HG03442 (cell line): ENCODE measurements around the gene SURF6.
"Not testable (repeated sequence)": the region's sequence is repeated elsewhere in the genome, so short reads cannot be mapped to it uniquely, and the experiment has no call there.

Source experiments
- ATAC-seq: cut with Tn5 transposase; IDR thresholded peaks from one replicate; pipeline ENCODE4 v1.9.1; 2021; ENCODE audit warnings: mild to moderate bottlenecking, moderate library complexity; ENCODE audit not compliant: unreplicated experiment

SURF6 gene

DNA sequence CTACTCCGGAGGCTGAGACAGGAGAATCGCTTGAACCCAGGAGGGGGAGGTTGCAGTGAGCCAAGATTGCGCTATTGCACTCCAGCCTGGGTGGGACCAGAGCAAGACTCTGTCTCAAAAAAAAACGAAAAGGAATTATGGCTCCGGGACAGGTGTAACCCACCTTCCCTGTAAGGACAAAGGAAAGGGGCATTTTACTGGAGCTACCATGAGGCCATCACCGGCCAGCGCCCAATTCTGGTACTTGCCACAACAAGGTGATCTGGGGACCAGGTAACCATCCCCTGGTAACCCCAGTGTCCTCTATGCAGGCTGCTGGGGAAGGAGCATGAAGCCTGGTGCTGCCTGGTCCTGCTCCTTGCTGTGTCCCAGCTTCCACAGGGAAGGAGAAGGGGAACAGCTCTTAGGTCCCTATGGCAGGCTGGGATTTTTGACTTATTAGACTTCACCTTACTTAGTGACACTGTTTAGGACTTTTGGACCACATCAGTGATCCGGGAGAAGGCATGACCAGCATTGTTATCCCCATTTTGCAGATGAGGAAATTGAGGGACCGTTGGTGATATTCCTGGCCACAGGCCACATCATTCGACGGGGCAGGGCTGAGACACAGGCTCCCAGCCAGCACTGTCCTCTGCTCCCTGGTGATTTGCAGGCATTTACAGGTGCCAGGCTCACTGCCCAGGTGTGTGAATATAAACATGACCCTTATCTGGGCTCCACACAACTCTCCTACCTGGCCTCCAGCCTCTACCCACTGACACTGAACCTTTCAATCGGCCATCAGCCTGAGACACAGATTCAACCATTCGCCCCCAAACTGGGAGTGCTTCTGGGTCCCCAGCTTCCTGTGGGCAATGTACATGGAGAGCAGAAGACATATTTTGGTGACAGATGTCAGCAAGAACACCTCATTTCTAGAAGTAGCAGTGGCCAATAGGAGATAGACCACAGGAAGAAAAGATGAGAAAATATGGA, 34.4 kb downstream of the SURF6 start:
- ATAC-seq = no peak

DNA sequence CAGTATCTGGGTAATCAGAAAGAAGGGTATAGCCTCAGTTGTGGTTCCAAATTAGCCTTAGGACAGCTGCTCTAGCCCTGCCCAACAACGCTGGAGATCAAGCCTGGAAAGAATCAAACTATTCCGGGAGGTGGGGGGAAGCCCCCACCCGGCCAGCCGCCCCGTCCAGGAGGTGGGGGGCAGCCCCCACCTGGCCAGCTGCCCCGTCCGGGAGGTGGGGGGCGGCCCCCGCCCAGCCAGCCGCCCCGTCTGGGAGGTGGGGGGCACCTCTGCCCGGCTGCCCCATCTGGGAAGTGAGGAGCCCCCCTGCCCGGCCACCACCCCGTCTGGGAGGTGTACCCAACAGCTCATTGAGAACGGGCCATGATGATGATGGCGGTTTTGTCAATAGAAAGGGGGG, 36.0 kb downstream of the SURF6 start:
- not testable (repeated sequence) for ATAC-seq

DNA sequence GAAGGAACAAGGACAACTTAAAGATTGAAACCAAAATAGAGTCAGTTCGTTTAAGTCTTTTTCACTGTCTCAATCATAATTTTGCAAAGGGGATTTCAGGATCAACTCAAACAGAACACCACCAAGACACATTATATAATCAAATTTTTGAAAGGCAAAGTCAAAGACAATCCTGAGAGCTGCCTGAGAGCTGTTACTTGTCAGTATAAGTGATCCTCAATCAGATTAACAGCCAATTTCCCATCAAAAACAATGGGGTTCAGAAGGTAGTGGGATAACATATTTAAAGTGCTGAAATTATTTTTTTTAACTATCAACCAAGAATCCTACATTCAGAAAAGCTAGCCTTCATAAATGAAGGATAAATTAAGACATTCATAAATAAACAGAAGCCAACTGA, 41.7 kb downstream of the SURF6 start:
- no peak for ATAC-seq

DNA sequence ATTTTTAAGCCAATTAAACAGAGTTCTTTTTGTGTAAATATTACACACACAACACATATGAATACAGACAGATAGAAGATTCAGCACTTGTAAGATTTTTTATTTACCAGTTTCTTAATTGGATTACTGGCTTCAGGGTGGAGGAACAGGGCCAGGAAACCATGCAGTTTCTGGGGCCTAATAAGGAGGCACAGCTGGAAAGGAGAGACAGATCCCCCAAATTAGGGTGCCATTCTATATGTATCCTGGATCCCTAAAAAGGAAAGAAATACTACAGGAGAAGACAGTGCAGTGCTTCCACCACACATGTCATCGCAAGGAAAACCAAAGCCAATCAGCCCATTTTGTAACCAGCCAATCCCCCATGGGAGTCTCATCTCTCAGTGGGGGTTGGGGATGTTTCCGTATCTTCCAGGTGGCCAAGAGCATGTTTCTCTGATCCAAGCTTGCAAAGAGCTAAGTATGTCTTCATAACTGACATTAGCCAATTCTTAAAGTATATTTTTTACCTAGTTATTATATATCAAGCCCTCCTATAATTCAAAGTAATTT, 45.2 kb downstream of the SURF6 start:
- ATAC-seq = no peak

DNA sequence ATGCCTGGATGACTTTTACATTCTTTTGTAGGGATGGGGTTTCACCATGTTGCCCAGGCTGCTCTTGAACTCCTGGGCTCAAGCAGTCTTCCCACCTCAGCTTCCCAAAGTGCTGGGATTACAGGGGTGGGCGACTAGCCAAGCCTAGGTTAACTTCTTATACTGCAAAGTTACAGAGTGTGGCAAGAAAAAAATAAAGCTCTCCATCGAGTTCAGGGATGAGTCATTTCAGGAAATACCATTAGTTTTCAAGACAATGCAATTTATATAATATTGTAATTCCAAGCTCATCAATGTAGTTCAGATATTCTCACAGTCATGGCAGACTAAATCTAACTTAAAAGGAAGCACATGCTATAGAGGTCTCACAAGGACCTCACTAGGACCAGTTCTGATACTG, 49.5 kb downstream of the SURF6 start:
- ATAC-seq = no peak

DNA sequence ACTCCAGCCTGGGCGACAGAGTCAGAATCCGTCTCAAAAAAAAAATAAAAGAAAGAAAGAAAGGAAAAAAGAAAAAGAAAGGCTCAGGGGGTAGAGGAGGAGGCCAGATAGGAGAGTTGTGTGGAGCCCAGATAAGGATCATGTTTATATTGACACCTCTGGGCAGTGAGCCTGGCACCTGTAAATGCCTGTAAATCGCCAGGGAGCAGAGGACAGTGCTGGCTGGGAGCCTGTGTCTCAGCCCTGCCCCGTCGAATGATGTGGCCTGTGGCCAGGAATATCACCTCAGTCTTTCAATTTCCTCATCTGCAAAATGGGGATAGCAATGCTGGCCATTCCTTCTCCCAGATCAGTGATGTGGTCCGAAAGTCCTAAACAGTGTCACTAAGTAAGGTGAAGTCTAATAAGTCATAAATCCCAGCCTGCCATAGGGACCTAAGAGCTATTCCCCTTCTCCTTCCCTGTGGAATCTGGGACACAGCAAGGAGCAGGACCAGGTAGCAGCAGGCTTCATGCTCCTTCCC, 50.7 kb downstream of the SURF6 start:
- no peak for ATAC-seq

DNA sequence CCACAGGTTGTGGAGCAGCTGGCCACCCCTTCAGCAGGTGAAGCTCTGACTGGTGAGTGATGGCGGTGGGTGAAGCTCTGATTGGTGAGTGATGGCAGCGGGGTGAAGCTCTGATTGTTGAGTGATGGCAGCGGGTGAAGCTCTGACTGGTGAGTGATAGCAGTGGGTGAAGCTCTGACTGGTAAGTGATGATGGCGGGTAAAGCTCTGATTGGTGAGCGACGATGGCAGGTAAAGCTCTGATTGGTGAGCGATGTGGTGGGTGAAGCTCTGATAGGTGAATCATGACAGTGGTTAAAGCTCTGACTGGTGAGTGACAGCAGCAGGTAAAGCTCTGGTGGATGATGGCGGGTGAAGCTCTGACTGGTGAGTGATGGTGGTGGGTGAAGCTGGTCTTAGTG, 51.6 kb downstream of the SURF6 start:
- no peak for ATAC-seq

DNA sequence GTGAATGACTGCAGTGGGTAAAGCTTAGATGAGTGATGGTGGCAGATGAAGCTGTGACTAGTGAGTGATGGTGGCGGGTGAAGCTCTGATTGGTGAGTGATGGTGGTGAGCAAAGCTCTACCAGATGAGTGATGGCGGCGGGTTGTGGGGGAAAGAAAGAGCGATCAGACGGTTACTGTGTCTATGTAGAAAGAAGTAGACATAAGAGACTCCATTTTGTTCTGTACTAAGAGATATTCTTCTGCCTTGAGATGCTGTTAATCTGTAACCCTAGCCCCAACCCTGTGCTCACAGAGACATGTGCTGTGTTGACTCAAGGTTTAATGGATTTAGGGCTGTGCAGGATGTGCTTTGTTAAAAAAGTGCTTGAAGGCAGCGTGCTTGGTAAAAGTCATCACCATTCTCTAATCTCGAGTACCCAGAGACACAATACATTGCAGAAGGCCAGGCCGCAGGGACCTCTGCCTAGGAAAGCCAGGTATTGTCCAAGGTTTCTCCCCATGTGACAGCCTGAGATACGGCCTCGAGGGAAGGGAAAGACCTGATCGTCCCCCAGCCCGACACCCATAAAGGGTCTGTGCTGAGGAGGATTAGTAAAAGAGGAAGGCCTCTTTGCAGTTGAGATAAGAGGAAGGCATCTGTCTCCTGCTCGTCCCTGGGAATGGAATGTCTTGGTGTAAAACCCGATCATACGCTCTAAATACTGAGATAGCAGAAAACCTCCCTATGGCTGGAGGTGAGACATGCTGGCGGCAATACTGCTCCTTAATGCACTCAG, 52.5 kb downstream of the SURF6 start:
- not testable (repeated sequence) for ATAC-seq

DNA sequence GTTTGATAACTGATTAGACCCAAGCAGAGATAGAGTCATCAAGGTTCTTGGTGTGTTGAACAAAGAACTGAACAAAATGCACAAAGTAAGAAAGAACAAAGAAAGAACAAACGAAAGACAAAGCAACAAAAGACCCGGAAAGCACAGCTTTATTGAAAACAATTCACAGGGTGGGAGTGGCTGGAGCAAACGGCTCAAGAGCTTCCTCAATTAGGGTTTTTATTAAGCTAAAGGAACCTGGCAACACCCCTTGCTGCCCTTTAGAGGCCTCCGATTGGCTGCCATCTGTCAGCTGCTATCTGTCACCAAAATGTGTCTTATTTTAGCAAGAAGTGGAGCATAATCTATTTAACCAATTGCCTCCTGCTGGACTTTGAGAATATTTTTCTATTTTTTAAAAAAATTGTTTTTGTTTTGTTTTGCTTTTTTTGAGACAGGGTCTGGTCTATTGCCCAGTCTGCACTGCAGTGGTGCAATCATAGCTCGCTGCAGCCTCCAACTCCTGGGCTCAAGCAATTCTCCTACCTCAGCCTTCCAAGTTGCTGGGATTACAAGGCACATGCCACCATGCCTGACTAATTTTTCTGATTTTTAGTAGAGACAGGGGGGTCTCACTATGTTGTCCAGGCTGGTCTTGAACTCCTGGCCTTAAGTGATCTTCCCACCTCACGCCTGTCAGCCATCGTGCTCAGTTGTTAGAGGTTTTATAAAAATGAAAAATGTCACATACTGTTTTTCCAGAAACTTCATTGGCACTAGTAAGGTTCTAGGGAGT, 53.3 kb downstream of the SURF6 start:
- no peak for ATAC-seq

DNA sequence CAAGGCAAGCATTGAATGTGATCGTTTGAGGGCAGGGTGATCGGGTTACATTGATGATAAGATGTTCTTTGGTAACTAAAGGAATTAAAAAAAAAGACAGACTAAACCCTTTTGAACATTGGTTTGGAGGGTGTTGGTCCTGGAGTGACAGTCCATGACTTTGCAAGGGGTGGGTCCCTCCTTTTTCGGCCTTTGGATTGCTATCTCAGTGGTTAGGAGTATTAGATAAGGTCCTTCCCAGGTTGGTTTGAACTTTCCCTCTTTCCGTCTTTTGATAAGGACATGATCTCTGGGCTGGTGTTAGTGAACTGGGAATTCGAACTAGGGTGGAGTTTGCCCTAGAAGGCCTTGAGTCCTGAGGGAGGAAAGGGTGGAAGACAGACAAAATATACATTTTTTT, 55.6 kb downstream of the SURF6 start:
- ATAC-seq = no peak
